ENCODE data around the gene INPP5A.

Gene INPP5A

GRCh38 chr10:132713421-132714095, 176.0 kb downstream of the INPP5A start:
- peaks cover 40 to 56% of the 10 kb centered on the region in 2 donors for H3K4me1 ChIP-seq (ENCODE audit: control insufficient read depth in 2 of 2, insufficient read depth in 1 of 2, low read depth in 1 of 2, low read length in 2 of 2)
- WGBS, 2 donors (ENCODE audit: extremely low coverage in 2 of 2, insufficient read length in 2 of 2, insufficient replicate concordance in 1 of 2), result no CpG with 5 or more reads among the region's 29 CpGs
- no peaks in the 10 kb centered on the region for H3K79me1 ChIP-seq (ENCODE audit: low read depth, low read length)
- H2BK120ac ChIP-seq (ENCODE audit: low read depth, low read length), result no peak overlapping the region
- H3K9me3 ChIP-seq (replicated peaks in 1 of 2; ENCODE audit: control insufficient read depth in 2 of 2, insufficient read depth in 1 of 2, low read depth in 1 of 2, low read length in 2 of 2), result peaks cover under 1 to 12% of the 10 kb centered on the region in 2 donors
- H2BK15ac ChIP-seq (ENCODE audit: low read length), result peak overlapping the region; percentile 32
- H2BK5ac ChIP-seq (ENCODE audit: low read length), result no peak overlapping the region
- H2AFZ ChIP-seq (ENCODE audit: low read length), result peak overlapping the region; percentile 41
- DNase-seq (ENCODE audit: low spot score), result no peak
- H3K4me2 ChIP-seq (ENCODE audit: insufficient read depth, low read length, poor library complexity, severe bottlenecking), result peak overlapping the region; percentile 57
- H2BK12ac ChIP-seq (ENCODE audit: low read length), result peak overlapping the region; percentile 6
- no peak overlapping the region for H3K4ac ChIP-seq (ENCODE audit: low read length)
- peak overlapping the region; percentile 83 for H3K23ac ChIP-seq (ENCODE audit: low read depth, low read length, poor library complexity)
- H3K36me3 ChIP-seq (replicated peaks in 1 of 2; ENCODE audit: control insufficient read depth in 2 of 2, insufficient read depth in 2 of 2, low read length in 2 of 2), result peaks cover 4 to 6% of the 10 kb centered on the region in 2 donors
- H3K18ac ChIP-seq (ENCODE audit: low read length), result peak overlapping the region; percentile 96
- peaks cover 0 to 47% (median 0%) of the 10 kb centered on the region in 3 experiments for H3K27me3 ChIP-seq (ENCODE audit: control insufficient read depth in 3 of 3, insufficient read depth in 3 of 3, low read depth in 1 of 3, low read length in 3 of 3)
- peak overlapping the region; percentile 22 for H4K91ac ChIP-seq (ENCODE audit: low read depth, low read length, poor library complexity)
- peak overlapping the region; percentile 85 for H2AK5ac ChIP-seq (ENCODE audit: low read depth, low read length)
- peak overlapping the region in 1 of 2 donors; percentile 1 for H3K4me3 ChIP-seq (ENCODE audit: low read length in 2 of 2)
- peak overlapping the region; percentile 67 for H3K14ac ChIP-seq (ENCODE audit: low read length)
- no peak overlapping the region for H3K9ac ChIP-seq (ENCODE audit: low read depth, low read length, poor library complexity)
- H4K8ac ChIP-seq (ENCODE audit: low read depth, low read length), result peak overlapping the region; percentile 98
- no peak overlapping the region for H3K27ac ChIP-seq (replicated peaks; ENCODE audit: low read length)

DNA sequence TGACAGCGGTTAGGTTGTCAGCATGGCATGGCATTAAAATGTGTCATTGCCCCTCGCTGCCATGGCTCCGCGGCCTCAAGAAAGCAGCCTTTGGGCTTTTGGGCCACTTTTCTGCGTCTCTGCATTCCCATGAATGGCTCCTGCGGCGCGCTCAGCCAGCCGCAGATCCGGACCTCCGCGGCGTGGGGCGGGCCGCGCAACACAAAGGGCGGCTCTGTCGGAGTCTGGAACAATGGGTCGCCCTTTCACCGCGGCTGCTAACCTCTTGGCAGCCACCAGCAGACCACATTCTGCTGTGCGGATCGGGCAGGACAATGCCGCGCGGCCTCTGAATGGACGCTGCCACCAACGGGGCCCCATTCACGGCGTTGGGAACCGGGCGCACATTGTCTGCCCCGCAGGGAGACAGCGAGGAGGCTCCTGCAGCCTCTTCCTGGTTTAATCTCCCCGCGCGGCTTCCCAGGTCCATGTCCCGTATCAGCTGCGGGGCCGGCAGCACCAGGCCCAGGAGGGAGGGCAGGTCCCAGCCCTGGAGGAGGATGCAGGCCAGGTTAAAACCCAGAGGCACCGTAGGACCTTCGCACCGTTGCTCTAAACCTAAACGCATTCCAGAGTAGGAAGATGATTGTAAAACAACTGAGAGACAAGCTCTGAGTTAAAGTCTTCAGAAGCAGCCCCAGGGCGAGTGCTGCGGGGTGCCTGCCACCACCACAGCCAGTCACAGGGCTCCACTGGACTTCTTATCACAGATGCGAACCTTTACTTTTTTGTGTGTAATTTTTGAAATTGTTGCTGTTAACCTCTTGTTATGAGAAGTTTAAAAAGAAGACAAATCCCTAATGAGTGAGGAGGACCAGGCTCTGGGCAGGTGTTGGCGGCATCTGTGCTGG, 176.8 kb downstream of the INPP5A start:
- WGBS, 2 donors (ENCODE audit: extremely low coverage in 2 of 2, insufficient read length in 2 of 2, insufficient replicate concordance in 1 of 2), result no CpG with 5 or more reads among the region's 48 CpGs
- Histone ChIP-seq H3K27me3 (ENCODE audit: control insufficient read depth in 3 of 3, insufficient read depth in 3 of 3, low read depth in 1 of 3, low read length in 3 of 3) (peaks cover 0 to 47% (median 0%) of the 10 kb centered on the region in 3 experiments), H3K27ac (replicated peaks; ENCODE audit: low read length) (peak overlapping the region; percentile 42)

GRCh38 chr10:132714986-132715775, 177.6 kb downstream of the INPP5A start:
- Histone ChIP-seq H2BK12ac (ENCODE audit: low read length) (no peak overlapping the region), H2BK120ac (ENCODE audit: low read depth, low read length) (no peak overlapping the region), H3K4me2 (ENCODE audit: insufficient read depth, low read length, poor library complexity, severe bottlenecking) (no peak overlapping the region), H3K23ac (ENCODE audit: low read depth, low read length, poor library complexity) (peak overlapping the region; percentile 60), H3K27ac (replicated peaks; ENCODE audit: low read length) (no peak overlapping the region), H3K9ac (ENCODE audit: low read depth, low read length, poor library complexity) (no peak overlapping the region), H3K18ac (ENCODE audit: low read length) (peak overlapping the region; percentile 92), H3K9me3 (replicated peaks in 1 of 2; ENCODE audit: control insufficient read depth in 2 of 2, insufficient read depth in 1 of 2, low read depth in 1 of 2, low read length in 2 of 2) (peaks cover 0 to 12% of the 10 kb centered on the region in 2 donors), H3K27me3 (ENCODE audit: control insufficient read depth in 3 of 3, insufficient read depth in 3 of 3, low read depth in 1 of 3, low read length in 3 of 3) (peaks cover 0 to 43% (median 0%) of the 10 kb centered on the region in 3 experiments), H2AK5ac (ENCODE audit: low read depth, low read length) (peak overlapping the region; percentile 16), H3K4ac (ENCODE audit: low read length) (no peak overlapping the region), H3K14ac (ENCODE audit: low read length) (peak overlapping the region; percentile 49), H2BK5ac (ENCODE audit: low read length) (no peak overlapping the region), H3K4me3 (ENCODE audit: low read length in 2 of 2) (no peak overlapping the region), H4K8ac (ENCODE audit: low read depth, low read length) (no peak overlapping the region), H2AFZ (ENCODE audit: low read length) (no peak overlapping the region), H2BK15ac (ENCODE audit: low read length) (peak overlapping the region; percentile 14), H3K36me3 (replicated peaks in 1 of 2; ENCODE audit: control insufficient read depth in 2 of 2, insufficient read depth in 2 of 2, low read length in 2 of 2) (peaks cover 4 to 6% of the 10 kb centered on the region in 2 donors), H3K4me1 (ENCODE audit: control insufficient read depth in 2 of 2, insufficient read depth in 1 of 2, low read depth in 1 of 2, low read length in 2 of 2) (peaks cover 36 to 51% of the 10 kb centered on the region in 2 donors), H4K91ac (ENCODE audit: low read depth, low read length, poor library complexity) (peak overlapping the region; percentile 19), H3K79me1 (ENCODE audit: low read depth, low read length) (no peaks in the 10 kb centered on the region)
- DNase-seq (ENCODE audit: low spot score), result no peak
- no CpG with 5 or more reads among the region's 24 CpGs for WGBS, 2 donors (ENCODE audit: extremely low coverage in 2 of 2, insufficient read length in 2 of 2, insufficient replicate concordance in 1 of 2)

More for the DNA sequence above, 176.8 kb downstream of the INPP5A start:
- H3K23ac ChIP-seq (ENCODE audit: low read depth, low read length, poor library complexity), result peak overlapping the region; percentile 83
- no peak overlapping the region for H2BK120ac ChIP-seq (ENCODE audit: low read depth, low read length)
- H2BK5ac ChIP-seq (ENCODE audit: low read length), result no peak overlapping the region
- H3K4me2 ChIP-seq (ENCODE audit: insufficient read depth, low read length, poor library complexity, severe bottlenecking), result peak overlapping the region; percentile 57
- H3K9ac ChIP-seq (ENCODE audit: low read depth, low read length, poor library complexity), result no peak overlapping the region
- peak; percentile 91 for DNase-seq (ENCODE audit: low spot score)
- peak overlapping the region; percentile 31 for H3K14ac ChIP-seq (ENCODE audit: low read length)
- peak overlapping the region; percentile 6 to 43 for H3K4me3 ChIP-seq (ENCODE audit: low read length in 2 of 2)
- H2AFZ ChIP-seq (ENCODE audit: low read length), result peak overlapping the region; percentile 41
- peak overlapping the region; percentile 85 for H2AK5ac ChIP-seq (ENCODE audit: low read depth, low read length)
- H3K9me3 ChIP-seq (replicated peaks in 1 of 2; ENCODE audit: control insufficient read depth in 2 of 2, insufficient read depth in 1 of 2, low read depth in 1 of 2, low read length in 2 of 2), result peaks cover 0 to 12% of the 10 kb centered on the region in 2 donors
- peak overlapping the region; percentile 96 for H3K18ac ChIP-seq (ENCODE audit: low read length)
- no peak overlapping the region for H3K4ac ChIP-seq (ENCODE audit: low read length)
- peaks cover 39 to 56% of the 10 kb centered on the region in 2 donors for H3K4me1 ChIP-seq (ENCODE audit: control insufficient read depth in 2 of 2, insufficient read depth in 1 of 2, low read depth in 1 of 2, low read length in 2 of 2)
- H4K91ac ChIP-seq (ENCODE audit: low read depth, low read length, poor library complexity), result peak overlapping the region; percentile 19
- H2BK15ac ChIP-seq (ENCODE audit: low read length), result peak overlapping the region; percentile 32
- H4K8ac ChIP-seq (ENCODE audit: low read depth, low read length), result no peak overlapping the region
- peak overlapping the region; percentile 6 for H2BK12ac ChIP-seq (ENCODE audit: low read length)
- peaks cover 4 to 6% of the 10 kb centered on the region in 2 donors for H3K36me3 ChIP-seq (replicated peaks in 1 of 2; ENCODE audit: control insufficient read depth in 2 of 2, insufficient read depth in 2 of 2, low read length in 2 of 2)
- H3K79me1 ChIP-seq (ENCODE audit: low read depth, low read length), result no peaks in the 10 kb centered on the region

Data from neuronal stem cell (in vitro differentiated cells).